OCI-M1 (cell line): ENCODE results near the gene RAET1G.
"Not testable (repeated sequence)": the region's sequence is repeated elsewhere in the genome, so short reads cannot be mapped to it uniquely, and the experiment has no call there.

Experiments used
- DNase-seq: peaks from one replicate; lab custom pipeline; 2025; lab: John Stamatoyannopoulos, UW

RAET1G gene

GRCh38 chr6:149922642-149923326 lies at the start of gene RAET1G:
Gene RAET1G, minus strand, starts transcription at chr6:149923121. Its CDS starts 111 bp downstream, at chr6:149923010.
- DNase-seq, result peak; percentile 45

DNA sequence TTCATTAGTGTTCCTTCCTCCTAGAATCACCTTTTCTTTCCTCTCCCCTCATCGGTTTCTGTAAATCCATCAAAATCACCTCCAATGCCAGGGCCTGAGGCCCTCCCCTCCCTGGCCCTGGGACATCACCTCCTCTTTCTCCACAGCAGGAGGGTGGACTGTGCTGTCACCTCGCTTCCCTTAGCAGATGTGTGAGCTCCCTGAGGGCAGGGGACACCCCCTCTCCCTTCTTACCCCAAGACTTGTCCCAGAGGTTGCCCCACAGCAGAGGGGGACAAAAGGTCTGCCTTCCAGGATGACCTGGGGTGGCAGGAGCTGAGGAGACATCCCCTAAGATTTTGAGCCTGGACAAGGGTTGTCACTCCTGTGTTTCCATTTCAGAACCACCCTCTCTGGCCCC lies 46.7 kb upstream of the RAET1G start:
- no peak for DNase-seq

DNA sequence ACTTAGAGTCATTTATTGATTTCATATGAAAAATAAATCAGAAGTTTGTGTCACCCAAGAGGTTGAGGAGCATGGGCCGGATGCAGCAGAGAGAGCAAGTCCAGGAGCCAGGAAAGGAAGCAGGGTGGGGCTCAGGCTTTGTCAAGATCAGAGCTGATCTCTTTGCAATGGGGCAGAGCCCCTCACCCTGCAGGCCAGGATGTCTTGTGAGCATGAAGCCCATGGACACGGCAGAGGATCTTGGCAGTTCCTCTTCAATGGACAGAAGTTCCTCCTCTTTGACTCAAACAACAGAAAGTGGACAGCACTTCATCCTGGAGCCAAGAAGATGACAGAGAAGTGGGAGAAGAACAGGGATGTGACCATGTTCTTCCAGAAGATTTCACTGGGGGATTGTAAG lies 46.0 kb upstream of the RAET1G start:
- not testable (repeated sequence) for DNase-seq

GRCh38 chr6:149967999-149968398 lies 45.1 kb upstream of the RAET1G start:
- not testable (repeated sequence) for DNase-seq

DNA sequence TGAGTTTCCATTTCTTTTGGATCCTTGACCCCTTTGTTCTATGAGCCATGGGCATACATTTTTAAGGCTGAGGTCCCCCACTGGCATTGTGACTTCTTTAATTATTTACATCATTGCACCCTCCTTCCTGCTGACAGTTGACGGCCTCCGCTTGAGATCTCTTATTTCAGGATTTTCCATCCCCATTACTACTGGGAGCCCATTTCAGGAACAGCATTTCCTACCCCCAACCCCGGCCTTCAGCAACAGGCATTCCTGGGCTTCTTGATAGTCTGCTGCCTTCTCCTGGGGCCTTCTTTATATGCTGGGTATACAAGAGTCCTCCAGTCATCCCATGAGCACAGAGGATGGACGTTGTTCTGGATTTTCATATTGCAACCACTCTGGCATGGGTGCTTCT lies 44.7 kb upstream of the RAET1G start:
- DNase-seq, result no peak

- not testable (repeated sequence) for DNase-seq
Observed at GRCh38 chr6:149966319-149966718, 43.4 kb upstream of the RAET1G start.

DNA sequence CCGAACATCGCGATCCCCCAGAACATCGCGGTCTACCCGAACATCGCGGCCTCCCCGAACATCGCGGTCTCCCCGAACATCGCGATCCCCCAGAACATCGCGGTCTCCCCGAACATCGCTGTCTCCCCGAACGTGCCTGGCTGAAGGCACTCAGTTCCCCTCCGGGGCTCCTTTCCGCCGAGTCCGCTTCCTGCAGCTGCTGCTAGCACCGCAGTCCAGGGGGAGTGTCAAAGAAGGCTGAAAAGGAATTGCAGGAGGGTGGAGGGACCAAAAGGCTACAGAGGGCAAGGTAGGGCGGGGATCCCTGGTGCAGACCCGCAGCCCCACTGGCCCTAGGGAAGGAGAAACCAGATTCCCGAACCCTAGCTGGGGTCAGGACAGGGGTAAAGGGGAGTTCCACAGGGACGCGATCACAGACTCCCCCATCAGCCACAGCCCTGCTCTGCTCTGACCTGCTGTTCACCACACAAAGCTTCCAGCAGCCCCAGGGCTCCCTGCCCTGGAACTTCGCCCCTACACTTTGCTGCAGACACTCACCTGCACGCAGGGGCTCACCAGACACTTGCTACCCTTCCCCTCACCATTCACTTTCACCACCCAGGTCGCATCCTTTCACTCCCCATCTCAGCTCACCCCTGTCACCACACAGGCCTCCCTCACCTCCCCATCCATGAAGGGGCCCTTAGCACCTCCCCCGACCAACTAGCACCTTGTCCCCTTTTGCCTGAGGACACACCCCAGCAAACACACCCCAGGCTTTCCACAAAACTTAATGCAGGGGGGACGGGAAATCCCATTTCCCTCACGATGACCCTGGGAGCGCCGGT lies 42.5 kb upstream of the RAET1G start:
- DNase-seq, result no peak

- DNase-seq, result no peak
Observed at GRCh38 chr6:149964308-149965193, 41.6 kb upstream of the RAET1G start.

DNA sequence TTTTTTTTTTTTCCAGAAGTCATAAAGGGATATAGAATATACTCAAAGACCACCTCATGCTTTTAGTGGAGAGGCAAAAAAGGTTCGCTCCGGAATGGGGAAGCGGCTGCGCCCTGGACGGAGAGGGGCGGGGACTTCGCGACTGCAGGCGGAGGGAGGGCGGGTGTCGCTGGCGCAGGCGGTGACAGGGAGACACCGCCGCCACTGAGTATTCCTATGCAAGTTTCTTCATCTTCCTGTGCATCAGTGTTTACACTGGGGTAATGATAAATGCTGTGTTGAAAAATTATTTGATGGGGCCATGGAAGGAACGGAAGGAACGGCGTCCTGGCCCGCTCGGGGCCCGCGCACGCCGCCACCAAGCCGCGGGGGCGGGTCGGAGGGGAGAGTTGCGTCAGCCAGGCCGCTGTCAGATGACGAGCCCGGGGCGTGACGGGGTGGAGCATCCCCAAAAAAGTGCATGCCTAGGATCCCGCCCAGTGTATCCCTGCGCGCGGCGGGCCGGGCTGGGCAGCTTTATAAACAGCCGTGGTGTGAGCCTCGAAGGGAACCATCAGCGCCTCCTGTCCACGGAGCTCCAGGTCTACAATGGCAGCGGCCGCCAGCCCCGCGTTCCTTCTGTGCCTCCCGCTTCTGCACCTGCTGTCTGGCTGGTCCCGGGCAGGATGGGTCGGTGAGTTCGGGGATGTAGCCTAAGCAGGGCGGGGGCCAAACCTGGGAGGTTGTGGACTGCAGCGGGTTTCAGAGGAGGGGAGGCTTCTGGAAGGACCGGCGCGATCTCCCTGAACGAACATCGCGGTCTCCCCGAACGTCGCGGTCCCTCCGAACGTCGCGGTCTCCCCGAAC lies 40.8 kb upstream of the RAET1G start, which contains the start of gene ULBP1:
ULBP1 (plus strand) TSS at position 482 of the 846 bp plus-strand sequence; CDS start at position 589, 107 bp downstream.
- DNase-seq, result peak; percentile 94

DNA sequence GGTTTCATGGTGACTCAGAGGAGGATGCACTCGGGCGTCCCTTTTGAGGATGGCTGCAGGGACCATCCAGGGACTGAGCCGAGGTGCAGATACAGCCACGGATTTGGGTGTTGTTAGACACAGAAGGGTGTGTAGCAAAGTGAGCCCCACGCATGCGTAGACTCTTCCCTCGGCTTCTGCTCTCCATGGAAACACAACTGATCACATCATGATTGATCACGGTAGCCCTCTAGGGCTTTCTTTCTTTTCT lies 40.2 kb upstream of the RAET1G start:
- no peak for DNase-seq

GRCh38 chr6:149962461-149963211 lies 39.7 kb upstream of the RAET1G start:
- DNase-seq, result no peak

- DNase-seq, result peak; percentile 56
Observed at GRCh38 chr6:149961728-149962425, 39.0 kb upstream of the RAET1G start.

DNA sequence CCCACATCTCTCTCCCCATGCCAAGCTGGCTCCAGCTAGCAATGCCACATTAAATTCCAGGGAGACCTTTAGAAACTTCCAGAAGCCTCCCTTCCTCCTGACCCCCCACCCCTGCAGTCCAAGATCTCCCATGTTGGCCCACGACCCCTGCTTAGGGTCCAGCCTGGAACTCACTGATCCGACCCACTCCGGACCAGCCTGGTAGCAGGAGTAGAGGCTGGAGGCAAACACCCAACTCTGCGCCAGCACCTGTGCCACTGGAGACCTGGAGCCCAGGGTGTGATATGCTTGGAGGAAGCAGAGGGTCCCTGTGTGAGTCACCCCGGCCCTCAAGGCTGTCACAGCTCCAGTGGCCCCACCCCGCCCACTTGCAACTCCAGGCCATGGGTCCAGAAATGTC lies 37.6 kb upstream of the RAET1G start:
- no peak for DNase-seq

DNA sequence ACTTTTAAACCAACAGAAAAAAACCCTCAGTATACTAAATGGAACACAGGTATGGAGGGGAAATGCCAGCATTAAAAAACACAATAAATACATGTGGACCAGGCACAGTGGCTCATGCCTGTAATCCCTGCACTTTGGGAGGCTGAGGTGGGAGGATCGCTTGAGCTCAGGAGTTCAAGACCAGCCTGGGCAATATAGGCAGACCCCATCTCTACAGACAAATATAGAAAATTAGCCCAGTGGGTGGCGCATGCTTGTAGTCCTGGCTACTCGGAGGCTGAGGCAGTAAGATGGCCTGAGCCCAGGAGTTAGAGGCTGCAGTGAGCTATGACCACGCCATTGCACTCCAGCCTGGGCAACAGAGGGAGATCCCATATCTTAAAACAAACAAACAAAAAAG lies 36.9 kb upstream of the RAET1G start:
- DNase-seq, result not testable (repeated sequence)

DNA sequence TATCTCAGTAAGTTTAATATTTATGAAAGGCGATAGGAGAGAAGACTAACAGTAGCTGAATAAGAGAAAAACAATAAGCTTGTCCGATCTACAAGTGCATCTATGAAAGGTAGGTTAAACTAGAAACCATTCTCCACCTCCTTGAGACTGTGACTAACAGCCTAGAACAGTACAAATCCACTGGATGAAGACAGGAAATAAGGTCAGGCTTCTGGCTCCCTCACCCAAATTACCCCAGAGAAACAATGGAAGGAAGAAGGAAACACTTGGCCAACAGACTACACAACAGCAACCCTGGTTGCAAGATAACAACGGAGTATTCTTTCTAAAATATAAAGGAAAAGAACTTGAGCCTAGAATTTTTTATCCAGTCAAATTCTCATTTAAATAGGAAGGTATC lies 35.2 kb upstream of the RAET1G start:
- not testable (repeated sequence) for DNase-seq

DNA sequence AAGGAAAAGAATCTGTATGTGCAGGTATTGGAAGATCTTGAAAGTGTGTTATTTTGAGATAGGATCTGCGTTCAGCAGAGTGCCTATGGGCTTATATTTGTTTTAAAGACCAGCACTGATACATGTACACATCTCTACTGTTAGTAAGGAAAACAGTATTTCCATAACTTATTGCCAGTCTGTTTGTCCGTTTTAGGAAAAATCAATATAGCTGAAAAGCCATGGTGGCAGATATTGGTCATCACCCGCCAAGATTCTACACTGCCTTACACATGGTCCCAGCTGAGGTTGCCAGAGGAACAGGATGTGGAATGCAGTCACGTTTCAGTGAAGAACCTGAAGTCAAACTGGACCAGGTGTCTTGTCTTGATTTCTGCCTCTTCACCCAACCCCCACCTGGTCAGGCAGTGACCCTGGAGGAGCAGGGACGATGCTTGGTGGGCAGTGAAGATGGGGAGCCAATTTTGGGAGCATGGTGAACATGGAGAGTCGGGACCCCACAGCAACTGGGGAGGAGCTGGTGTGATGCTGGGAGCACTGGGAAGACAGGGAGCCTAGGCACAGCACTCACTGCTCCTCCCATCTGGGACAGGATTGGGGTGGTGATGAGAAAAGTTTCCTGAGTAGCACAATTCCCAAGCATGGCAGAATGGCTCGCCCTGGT lies 32.9 kb upstream of the RAET1G start:
- DNase-seq, result not testable (repeated sequence)

DNA sequence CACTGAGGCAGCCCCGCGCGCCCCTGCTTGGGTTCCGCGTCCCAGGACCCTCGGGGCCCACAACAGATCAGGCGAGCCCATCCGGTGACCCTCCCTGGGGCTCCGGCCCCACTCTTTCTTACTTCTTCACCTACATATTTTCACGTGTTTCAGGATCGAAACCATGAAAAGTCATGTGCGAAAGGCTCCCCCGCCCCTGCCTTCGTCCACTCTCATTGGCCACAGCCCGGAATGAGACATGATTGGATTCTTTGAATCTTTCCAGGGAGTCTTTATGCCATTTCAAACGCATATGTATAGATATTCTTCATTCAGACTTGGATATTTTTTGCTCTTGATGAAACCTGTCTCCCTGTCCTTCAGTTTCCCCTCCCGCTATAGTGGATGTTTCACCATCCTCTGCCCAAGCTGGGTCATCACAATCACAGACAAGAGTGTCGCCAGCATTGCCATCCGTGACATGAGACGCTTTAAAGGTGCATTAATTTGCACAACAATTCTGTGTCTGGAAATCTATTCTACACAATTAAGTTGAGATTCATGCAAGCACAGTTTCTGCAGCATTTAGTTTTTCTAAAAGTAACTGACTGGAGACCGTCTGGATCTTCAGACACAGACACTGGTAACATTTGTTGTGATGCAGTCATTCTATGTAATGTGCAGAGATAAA lies 32.2 kb upstream of the RAET1G start:
- DNase-seq, result not testable (repeated sequence)

DNA sequence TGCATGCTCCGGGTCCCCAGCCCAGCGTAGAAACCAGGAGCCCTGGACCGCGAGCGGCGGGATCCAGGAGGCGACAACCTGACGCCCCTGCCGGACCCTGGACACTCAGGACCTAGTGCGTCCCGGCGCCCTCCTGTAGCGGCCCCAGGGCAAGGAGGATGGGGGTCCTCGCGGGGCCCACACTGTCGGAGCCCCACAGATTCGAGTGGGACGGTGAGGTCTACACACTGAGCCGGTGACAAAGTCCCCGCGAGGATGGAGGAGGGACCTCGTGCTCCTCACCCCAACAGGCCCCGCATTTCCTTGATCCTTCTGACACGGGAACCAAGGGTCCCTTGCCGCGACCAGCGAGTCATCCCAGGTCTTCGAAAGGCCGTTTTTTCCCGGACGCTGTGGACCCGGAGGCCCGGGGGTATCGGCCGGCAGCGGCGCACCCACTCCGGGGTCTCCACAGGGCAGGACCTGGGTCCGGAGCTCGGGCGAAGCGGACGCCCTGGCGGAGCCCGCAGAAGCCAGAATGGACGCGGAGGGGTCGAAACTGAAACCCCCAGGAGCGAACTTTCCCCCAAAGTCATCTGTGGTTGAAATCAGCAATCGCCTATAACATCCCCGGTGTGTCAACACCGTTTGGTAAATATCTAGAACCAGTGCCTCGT lies 31.5 kb upstream of the RAET1G start:
- not testable (repeated sequence) for DNase-seq
